Stimulated activated naive CD8-positive, alpha-beta T cell treated with anti-CD3 and anti-CD28 coated beads, Interleukin-15, Interleukin-2, amounts not matched to agents 100 ng/mL and 50 ng/mL, for 24 hours (primary cell): ENCODE results near the gene OR52K2.
"Not testable (repeated sequence)": the region's sequence is repeated elsewhere in the genome, so short reads cannot be mapped to it uniquely, and the experiment has no call there.

Source experiments
- H3K27ac Mint-ChIP-seq: one replicate; pipeline ENCODE4 v1.8.0; 2021; ENCODE audit warnings: mild to moderate bottlenecking, mixed read lengths
- H3K27me3 Mint-ChIP-seq: one replicate; pipeline ENCODE4 v1.8.0; 2021; ENCODE audit warnings: mixed read lengths
- H3K36me3 Mint-ChIP-seq: one replicate; pipeline ENCODE4 v1.8.0; 2021; ENCODE audit warnings: low read depth, mixed read lengths
- H3K4me1 Mint-ChIP-seq: one replicate; pipeline ENCODE4 v1.8.0; 2021; ENCODE audit warnings: low read depth, mixed read lengths
- H3K4me3 Mint-ChIP-seq: one replicate; pipeline ENCODE4 v1.8.0; 2021; ENCODE audit warnings: mild to moderate bottlenecking, mixed read lengths
- H3K9me3 Mint-ChIP-seq: one replicate; pipeline ENCODE4 v1.8.0; 2021; ENCODE audit warnings: mixed read lengths

OR52K2 gene

DNA sequence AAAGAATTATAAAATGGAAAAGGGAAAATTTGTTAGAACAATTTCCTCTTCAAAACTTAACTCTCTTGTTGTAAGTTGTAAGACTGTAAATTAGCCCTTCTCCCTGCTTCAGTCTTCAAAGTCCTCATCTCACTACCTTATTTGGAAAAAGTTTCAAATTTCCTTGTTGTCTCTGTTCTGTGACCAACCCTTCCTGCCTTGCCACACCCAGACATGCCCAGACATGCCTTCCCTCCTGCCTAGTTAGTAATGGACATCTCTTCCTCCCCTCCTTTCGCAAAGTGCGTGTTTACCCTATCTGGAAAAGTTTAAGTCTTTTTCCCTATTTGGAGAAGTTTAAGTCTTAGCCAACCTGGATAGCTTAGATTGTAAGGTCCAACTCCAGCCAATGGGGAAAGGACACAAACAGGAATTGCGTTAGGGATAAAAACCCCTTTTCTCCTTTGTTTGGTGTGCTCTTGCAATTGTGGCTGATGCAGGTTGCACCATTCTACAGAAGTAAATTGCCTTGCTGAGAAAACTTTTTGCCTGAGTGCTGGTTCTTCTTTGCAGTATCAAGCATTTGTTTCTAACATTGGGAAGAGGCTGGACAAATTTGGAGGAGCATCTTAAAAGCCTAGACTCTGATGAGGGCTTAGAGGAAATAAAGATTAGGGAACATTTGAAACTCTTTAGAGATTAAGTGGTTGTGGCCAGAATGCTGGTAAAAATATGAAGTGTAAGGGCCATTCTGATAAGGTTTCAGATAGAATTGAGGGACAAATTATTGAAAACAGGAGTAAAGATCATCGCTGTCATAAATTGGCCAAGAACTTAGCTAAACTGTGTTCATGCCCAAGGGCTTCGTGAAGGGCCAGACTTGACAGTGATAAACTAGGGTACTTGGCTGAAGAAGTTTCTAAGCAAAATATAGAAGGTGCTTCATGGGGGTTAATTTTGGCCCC, 15.4 kb downstream of the OR52K2 start:
- Mint-ChIP-seq H3K4me1 (no peaks in the 10 kb centered on the region), H3K4me3 (no peak overlapping the region), H3K27me3 (peaks cover 12% of the 10 kb centered on the region), H3K9me3 (peaks cover 10% of the 10 kb centered on the region), H3K27ac (no peak overlapping the region), H3K36me3 (no peaks in the 10 kb centered on the region)

GRCh38 chr11:4465407-4465806, 16.3 kb downstream of the OR52K2 start:
- H3K27ac Mint-ChIP-seq: no peak overlapping the region
- H3K9me3 Mint-ChIP-seq: peaks cover 10% of the 10 kb centered on the region
- H3K27me3 Mint-ChIP-seq: peaks cover 15% of the 10 kb centered on the region
- no peak overlapping the region for H3K4me3 Mint-ChIP-seq
- no peaks in the 10 kb centered on the region for H3K4me1 Mint-ChIP-seq
- no peaks in the 10 kb centered on the region for H3K36me3 Mint-ChIP-seq

GRCh38 chr11:4466131-4466870, 17.2 kb downstream of the OR52K2 start:
- H3K27ac Mint-ChIP-seq: no peak overlapping the region
- peaks cover 15% of the 10 kb centered on the region for H3K27me3 Mint-ChIP-seq
- no peak overlapping the region for H3K4me3 Mint-ChIP-seq
- no peaks in the 10 kb centered on the region for H3K36me3 Mint-ChIP-seq
- H3K9me3 Mint-ChIP-seq: peaks cover 10% of the 10 kb centered on the region
- H3K4me1 Mint-ChIP-seq: no peaks in the 10 kb centered on the region

DNA sequence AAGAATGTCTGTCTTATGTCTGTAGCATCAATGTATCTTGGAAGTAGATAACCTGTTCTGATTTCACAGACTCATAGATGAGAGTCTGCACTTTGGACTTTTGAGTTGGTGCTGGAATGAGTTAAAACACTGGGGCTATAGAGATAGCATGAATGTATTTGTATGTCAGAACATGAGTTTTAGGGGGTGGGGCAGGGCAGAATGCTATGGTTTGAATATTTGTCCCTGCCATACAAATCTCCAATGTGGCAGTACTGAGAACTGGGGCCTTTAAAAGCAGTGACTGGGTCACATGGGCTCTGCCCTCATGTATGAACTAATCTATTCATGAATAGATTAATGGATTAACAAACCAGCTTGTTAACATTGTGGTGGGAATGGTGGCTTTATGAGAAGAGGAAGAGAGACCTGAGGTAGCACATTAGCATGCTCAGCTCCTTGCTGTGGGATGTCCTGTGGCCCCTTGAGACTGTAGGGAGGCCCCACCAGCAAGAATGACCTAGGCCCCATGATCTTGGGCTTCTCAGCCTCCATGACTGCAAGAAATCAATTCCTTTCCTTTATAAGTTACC, 17.9 kb downstream of the OR52K2 start:
- no peak overlapping the region for H3K4me3 Mint-ChIP-seq
- H3K36me3 Mint-ChIP-seq: no peaks in the 10 kb centered on the region
- H3K4me1 Mint-ChIP-seq: no peaks in the 10 kb centered on the region
- H3K27ac Mint-ChIP-seq: no peak overlapping the region
- peaks cover 15% of the 10 kb centered on the region for H3K27me3 Mint-ChIP-seq
- H3K9me3 Mint-ChIP-seq: peaks cover 10% of the 10 kb centered on the region

DNA sequence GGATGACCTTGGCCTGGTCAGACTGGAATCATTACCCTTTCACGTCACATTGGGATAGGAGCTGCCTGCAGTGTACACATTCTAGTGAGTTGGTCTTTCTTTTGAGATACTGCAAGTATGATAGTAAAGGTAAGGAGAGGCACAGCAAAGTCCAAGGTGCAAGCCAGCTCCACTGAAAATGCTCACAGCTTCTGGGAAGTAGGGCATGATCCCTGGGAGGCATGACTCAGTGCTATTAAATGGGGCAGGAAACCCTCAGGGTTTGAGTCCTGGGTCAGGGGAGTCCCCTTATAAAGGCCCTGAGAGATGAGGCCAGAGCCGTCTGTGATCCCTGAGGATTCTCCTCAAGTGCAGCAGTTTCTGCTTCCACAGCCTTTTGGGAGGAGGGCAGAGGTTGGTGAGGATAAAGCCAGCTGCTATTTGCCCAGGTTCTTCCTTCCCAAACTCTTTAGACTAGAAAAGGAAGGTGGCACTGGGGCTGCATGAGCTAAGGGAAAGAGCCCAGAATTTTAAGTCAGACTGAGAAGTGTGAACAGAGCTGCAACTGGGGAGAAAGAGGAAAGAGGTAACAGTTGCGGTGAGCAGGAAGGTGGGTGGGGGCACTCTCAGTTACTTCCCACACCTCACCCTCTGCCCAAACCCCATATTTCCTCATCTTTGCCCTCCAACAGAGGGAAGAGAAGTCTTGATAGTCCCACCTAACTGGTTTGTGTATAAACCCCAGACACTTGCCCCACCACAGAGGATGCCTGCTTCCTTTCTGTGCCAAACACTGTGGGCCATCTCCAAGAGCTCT, 18.9 kb downstream of the OR52K2 start:
- Mint-ChIP-seq H3K27me3 (peaks cover 20% of the 10 kb centered on the region), H3K9me3 (peaks cover 10% of the 10 kb centered on the region), H3K27ac (no peak overlapping the region), H3K36me3 (no peaks in the 10 kb centered on the region), H3K4me1 (no peaks in the 10 kb centered on the region), H3K4me3 (no peak overlapping the region)

DNA sequence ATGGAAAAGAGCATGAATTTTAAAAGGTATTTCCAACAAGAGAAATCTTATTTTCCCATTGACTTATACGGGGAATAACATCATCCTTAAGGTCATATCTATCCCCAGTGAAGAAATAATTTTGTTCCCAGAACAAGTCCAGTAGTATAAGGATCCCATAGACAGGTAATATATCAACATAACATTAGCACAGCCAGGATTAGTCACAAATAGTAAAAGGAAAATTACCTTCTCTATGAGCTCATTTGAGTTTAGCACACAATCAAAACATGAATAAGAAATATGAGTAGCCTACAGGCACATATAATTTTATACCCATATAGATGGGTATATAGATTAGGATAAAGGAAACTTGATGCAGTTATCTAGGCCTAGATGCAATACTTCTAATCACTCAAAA, 30.5 kb downstream of the OR52K2 start:
- Mint-ChIP-seq H3K27ac (no peak overlapping the region), H3K27me3 (no peaks in the 10 kb centered on the region), H3K9me3 (no peaks in the 10 kb centered on the region)

GRCh38 chr11:4480577-4481239, 31.6 kb downstream of the OR52K2 start:
- Mint-ChIP-seq H3K27ac (no peak overlapping the region), H3K4me3 (no peak overlapping the region), H3K36me3 (no peaks in the 10 kb centered on the region), H3K9me3 (no peaks in the 10 kb centered on the region), H3K4me1 (peaks cover 12% of the 10 kb centered on the region), H3K27me3 (no peaks in the 10 kb centered on the region)

More for the DNA sequence above, 30.5 kb downstream of the OR52K2 start:
- Mint-ChIP-seq H3K36me3 (no peaks in the 10 kb centered on the region), H3K4me3 (no peak overlapping the region), H3K4me1 (peaks cover 12% of the 10 kb centered on the region)

DNA sequence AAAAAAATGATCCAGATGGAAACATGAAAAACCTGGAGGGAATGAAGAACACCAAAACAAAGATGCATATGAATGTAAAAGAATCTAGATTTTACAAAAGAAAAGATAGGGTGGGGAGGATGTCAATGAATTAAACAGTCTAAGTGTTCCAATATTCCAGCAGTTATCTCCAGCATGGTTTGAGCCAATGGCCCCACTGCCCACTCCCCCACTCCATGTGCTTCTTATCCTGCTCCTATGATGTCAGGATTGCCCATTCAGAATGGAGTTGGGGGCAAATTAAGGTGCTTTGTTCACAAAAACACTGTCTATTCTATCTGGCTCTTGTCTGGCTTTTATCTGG, 32.1 kb downstream of the OR52K2 start:
- H3K27ac Mint-ChIP-seq: no peak overlapping the region
- no peak overlapping the region for H3K4me3 Mint-ChIP-seq
- H3K27me3 Mint-ChIP-seq: peaks cover 2% of the 10 kb centered on the region
- H3K36me3 Mint-ChIP-seq: no peaks in the 10 kb centered on the region
- H3K4me1 Mint-ChIP-seq: peaks cover 12% of the 10 kb centered on the region
- no peaks in the 10 kb centered on the region for H3K9me3 Mint-ChIP-seq

DNA sequence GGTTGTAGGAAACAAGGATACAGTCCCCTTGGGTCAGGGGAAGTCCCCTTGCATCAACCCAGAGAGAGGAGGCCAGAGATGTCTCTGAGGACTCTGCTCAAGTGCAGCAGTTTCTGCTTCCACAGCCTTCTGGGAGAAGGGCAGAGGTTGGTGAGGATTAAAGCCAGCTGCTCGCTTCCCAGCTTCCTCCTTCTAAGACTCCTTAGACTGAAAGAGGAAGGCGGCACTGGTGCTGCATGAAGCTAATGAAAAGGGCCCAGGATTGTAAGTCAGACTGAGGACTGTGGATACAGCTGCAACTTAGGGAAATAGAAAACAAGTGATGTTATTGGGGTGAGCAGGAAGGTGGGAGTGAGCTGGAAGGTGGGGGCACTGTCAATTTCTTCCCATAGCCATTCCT, 33.4 kb downstream of the OR52K2 start, which contains the start of gene OR52K1:
OR52K1 (plus strand) TSS at position 202 of the 400 bp plus-strand sequence. CDS start 6,255 bp downstream, outside the sequence.
- H3K27me3 Mint-ChIP-seq: peaks cover 10% of the 10 kb centered on the region
- H3K27ac Mint-ChIP-seq: no peak within 1 kb of the TSS
- no peak within 1 kb of the TSS for H3K4me3 Mint-ChIP-seq
- H3K4me1 Mint-ChIP-seq: peaks cover 12% of the 10 kb centered on the region
- no peaks in the 10 kb centered on the region for H3K9me3 Mint-ChIP-seq
- no peaks in the 10 kb centered on the region for H3K36me3 Mint-ChIP-seq

GRCh38 chr11:4484310-4484709, 35.2 kb downstream of the OR52K2 start:
- H3K27me3 Mint-ChIP-seq: peaks cover 17% of the 10 kb centered on the region
- no peaks in the 10 kb centered on the region for H3K9me3 Mint-ChIP-seq
- H3K4me3 Mint-ChIP-seq: no peak overlapping the region
- peaks cover 12% of the 10 kb centered on the region for H3K4me1 Mint-ChIP-seq
- H3K27ac Mint-ChIP-seq: no peak overlapping the region
- H3K36me3 Mint-ChIP-seq: no peaks in the 10 kb centered on the region

DNA sequence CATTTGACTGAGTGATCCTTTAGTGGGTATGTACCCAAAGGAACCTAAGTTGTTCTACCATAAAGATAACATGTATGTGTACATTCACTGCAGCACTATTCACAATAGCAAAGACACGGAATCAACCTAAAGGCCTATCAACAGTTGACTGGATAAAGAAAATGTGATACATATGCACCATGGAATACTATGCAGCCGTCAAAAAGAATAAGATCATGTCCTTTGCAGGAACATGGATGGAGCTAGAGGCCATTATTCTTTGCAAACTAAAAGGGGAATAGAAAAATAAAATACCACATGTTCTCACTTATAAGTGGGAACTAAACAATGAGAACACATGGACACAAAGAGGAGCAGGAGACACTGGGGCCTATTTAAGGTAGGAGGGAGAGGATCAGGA, 42.3 kb downstream of the OR52K2 start:
- H3K27ac Mint-ChIP-seq, H3K4me1 Mint-ChIP-seq: not testable (repeated sequence)
- peaks cover 30% of the 10 kb centered on the region for H3K27me3 Mint-ChIP-seq

GRCh38 chr11:4491878-4492606, 42.9 kb downstream of the OR52K2 start:
- Mint-ChIP-seq H3K9me3 (peaks cover 7% of the 10 kb centered on the region), H3K27ac (no peak overlapping the region), H3K4me1 (peaks cover 4% of the 10 kb centered on the region), H3K27me3 (peaks cover 29% of the 10 kb centered on the region), H3K36me3 (no peaks in the 10 kb centered on the region), H3K4me3 (no peak overlapping the region)

More for the DNA sequence above, 42.3 kb downstream of the OR52K2 start:
- not testable (repeated sequence) for H3K36me3 Mint-ChIP-seq, H3K4me3 Mint-ChIP-seq, H3K9me3 Mint-ChIP-seq

DNA sequence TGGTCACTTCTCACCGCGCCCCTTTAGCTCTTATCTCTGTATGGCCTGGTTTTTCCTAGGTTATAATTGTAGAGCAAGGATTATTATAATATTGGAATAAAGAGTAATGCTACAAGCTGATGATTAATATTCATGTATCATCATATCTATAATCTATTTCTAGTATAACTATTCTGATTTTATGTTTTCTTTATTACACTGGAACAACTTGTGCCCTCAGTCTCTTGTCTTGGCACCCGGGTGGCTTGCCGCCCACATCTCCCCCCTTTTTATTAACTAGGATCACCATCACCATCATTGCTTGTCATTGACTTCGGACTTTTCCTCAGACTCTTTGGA, 44.4 kb downstream of the OR52K2 start:
- H3K4me3 Mint-ChIP-seq: no peak overlapping the region
- H3K36me3 Mint-ChIP-seq: no peaks in the 10 kb centered on the region
- peaks cover 4% of the 10 kb centered on the region for H3K4me1 Mint-ChIP-seq
- H3K27me3 Mint-ChIP-seq: peaks cover 30% of the 10 kb centered on the region
- H3K9me3 Mint-ChIP-seq: peaks cover 7% of the 10 kb centered on the region
- no peak overlapping the region for H3K27ac Mint-ChIP-seq

DNA sequence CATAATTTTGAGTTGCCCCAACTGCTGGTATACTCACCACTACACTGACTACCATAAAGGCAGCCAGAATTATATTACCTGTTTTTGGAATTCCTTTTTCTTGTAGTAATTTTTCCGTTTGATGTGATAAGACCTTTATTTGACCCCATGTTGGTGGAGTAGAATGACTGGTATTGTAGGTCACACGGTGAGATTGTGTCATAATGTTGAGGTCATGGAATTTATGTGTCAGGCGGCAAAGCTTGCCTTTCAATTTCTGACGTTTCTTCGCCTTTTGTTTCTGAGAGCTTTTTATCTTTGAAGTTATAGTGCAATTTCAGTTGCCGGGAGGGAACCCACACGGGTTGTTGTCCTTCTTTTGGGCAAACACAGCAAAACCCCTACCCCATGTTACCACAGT, 46.4 kb downstream of the OR52K2 start:
- no peak overlapping the region for H3K27ac Mint-ChIP-seq
- peaks cover 7% of the 10 kb centered on the region for H3K9me3 Mint-ChIP-seq
- H3K4me3 Mint-ChIP-seq: no peak overlapping the region
- no peaks in the 10 kb centered on the region for H3K36me3 Mint-ChIP-seq
- H3K27me3 Mint-ChIP-seq: peaks cover 26% of the 10 kb centered on the region
- H3K4me1 Mint-ChIP-seq: peaks cover 4% of the 10 kb centered on the region
